Glomerular endothelial cell (primary cell): ENCODE data around the gene C1RL. TPM values are rescaled to one million over a fixed set of nuclear protein-coding genes. Genes with fewer than 3 reads are reported as not detected.

Experiments used
- DNase-seq: peaks from one replicate; pipeline ENCODE4 v3.0.0-alpha.2; 2011; ENCODE audit warnings: low read depth, low spot score; ENCODE audit errors: extremely low read depth
- total RNA-seq: library from RNA; depleted of rRNA; stranded (reverse); fragments of >200 nt; gene quantifications from 2 replicates; pipeline ENCODE4 v1.2.3, GENCODE V29; 2015

Gene C1RL, protein sequence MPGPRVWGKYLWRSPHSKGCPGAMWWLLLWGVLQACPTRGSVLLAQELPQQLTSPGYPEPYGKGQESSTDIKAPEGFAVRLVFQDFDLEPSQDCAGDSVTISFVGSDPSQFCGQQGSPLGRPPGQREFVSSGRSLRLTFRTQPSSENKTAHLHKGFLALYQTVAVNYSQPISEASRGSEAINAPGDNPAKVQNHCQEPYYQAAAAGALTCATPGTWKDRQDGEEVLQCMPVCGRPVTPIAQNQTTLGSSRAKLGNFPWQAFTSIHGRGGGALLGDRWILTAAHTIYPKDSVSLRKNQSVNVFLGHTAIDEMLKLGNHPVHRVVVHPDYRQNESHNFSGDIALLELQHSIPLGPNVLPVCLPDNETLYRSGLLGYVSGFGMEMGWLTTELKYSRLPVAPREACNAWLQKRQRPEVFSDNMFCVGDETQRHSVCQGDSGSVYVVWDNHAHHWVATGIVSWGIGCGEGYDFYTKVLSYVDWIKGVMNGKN
- total RNA-seq, result 21.6 and 21.7 TPM in 2 replicates

DNA sequence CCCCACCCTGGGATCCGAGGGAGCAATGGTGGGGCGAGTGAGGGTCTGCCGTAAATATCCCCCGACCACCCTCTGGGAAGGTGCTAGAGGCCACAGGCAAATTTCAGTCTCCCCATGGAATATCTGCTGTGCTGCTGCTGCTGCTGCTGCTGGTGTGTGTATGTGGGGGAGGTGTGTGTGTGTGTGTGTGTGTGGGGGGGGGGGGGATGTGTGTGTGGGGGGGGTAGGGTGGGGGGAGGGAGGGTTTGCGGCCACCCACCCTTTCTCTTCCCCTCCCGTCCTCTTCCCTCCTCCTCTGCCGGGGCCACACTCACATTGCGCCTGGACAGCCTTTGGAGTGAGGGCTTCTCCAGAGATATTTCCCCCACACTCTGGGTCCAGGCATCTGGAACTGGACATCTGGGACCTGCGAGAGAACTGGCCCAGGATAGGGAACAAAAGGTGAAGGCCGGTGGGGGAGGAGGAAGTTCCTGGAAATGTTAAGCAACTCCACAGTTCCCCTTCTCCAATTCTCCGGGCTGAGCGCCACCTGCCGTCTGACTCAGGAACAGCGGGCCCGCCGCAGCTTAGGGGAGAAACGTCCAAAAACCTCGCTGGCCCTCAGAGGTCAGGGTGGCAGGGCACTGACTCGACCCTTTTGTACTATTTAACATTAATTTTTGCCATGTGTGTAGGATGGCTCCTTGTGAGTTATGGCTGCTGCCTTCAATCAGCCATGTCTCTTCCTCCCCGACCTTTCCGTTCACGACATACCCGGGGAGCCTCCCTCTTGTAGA, at the start of gene C1RL:
C1RL (minus strand) TSS at position 419 of the 776 bp plus-strand sequence; CDS start at position 385, 34 bp downstream.
- DNase-seq, result peak; percentile 23

GRCh38 chr12:7157391-7157790, 48.4 kb upstream of the C1RL start:
- DNase-seq, result no peak

- no peak for DNase-seq
Measured at GRCh38 chr12:7156259-7157197, 47.5 kb upstream of the C1RL start.

- no peak for DNase-seq
Measured at GRCh38 chr12:7155471-7156034, 46.5 kb upstream of the C1RL start.

DNA sequence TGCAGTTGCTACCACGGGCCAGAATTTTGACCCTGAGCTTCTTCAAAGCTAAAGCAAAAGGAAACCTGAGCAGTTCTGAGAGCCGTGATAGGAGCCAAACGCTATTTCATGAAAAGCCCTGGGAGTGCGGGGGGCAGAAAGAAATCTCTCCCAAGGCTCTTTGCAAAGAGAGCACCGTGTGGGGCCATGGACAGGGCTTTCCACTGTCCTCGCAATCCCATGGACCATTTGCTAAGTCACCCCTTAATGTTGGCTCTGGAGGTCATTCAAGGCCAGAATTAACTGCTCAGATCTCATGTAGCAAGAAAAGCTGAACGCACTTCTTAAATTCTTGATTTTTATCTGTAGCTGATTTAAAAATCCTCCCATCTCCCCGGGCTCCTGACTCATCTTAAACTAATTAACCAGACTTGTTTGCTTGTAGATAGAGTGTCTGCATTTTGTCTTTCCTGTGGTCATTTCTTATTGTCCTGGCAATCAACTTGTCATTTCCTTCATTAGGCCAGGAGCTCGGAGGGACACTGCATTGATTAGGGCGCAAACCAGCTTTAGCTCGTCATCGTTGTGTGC, 46.0 kb upstream of the C1RL start:
- DNase-seq, result no peak

- DNase-seq, result no peak
Measured at GRCh38 chr12:7154042-7154441, 45.0 kb upstream of the C1RL start.

- DNase-seq, result no peak
Measured at GRCh38 chr12:7152818-7153217, 43.8 kb upstream of the C1RL start.

- no peak for DNase-seq
Measured at GRCh38 chr12:7151532-7151931, 42.5 kb upstream of the C1RL start.

DNA sequence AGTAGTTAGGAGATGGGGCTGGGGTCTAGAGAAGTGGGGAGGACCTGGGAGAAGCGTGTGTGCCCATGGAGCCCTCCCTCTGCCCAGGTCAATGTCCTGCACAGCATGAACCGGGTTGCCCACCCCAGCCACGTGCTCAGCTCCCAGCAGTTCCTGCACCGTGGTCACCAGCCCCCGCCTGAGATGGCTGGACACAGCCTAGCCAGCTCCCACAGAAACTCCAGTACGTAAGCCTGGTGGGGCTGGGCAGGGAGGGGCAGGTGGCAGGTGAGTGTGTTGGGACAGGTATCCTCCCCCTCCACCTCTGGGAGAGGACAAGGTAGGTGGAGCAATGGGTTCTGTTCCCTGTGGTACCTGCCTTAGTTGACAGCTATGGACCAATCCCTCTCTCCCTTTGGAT, 41.8 kb upstream of the C1RL start:
- no peak for DNase-seq

DNA sequence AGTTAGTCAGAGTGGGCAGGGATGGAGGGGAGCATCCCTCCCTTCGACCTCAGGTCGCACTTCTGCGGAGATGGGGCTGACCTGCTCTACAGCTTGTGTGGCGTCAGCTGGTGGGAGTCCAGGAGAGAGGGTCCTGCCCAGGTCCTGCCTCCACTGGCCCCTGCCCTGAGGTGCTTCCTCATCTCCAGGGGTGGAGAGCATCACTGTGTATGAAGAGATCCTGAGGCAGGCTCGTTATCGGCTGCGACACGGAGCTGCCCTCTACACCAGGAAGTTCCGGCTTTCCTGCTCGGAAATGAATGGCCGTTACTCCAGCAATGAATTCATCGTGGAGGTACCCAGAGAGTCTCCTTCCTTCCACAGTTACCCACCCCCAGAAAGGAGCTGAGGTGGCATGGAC, 41.3 kb upstream of the C1RL start:
- no peak for DNase-seq

DNA sequence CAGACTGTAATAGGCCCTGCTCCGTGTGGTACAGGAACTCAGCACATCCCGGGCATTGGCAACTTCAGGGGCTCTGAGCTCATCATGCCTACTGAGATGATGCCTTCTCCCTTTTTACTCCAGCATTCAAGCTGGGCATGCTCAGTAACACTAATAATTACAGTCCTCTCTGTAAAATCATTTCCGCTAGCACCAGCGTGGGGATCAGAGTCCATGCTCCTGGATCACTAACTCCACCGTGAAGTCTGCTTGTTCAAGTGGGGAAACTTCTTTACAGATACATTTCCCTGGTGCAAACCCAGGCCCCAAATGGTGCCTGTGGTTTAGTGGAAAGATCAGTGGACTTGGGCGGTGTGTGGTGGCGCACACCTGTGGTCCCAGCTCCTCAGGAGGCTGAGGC, 37.9 kb upstream of the C1RL start:
- no peak for DNase-seq

DNA sequence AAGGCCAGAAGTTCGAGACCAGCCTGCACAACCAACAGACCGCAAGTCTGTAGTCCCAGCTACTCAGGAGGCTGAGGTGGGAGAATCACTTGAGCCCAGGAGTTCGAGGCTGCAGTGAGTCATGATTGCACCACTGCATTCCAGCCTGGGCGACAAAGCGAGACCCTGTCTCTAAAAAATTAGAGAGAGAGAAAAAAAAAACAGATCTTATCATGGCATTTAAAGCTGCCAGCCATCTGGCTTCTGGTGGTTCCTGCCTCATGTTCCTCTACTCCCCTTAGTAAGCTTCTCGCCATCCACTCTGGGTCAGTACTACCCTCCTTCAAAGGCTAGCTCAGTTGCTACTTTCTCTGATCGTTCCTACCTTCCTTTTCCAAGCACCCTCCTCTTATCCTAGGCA, 37.2 kb upstream of the C1RL start:
- no peak for DNase-seq

DNA sequence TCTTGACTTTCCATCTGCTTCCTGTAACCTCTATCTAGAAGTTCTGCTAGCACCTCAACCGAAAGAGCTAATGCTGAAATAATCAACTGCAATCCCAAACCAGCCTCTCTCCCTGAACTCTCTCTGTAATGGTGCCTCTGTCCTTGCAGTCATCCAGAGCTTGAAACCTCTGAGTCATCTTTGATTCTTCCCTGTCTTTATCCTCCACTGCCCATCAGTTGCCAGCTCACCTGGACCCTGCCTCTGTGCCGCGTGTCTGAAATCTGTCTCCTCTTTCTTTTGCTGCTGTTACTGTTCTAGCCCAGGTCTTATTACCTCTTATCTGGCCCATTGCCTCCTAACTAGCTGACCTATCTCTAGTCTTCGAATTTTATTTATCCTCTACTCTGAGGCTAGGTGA, 36.7 kb upstream of the C1RL start:
- DNase-seq, result no peak

DNA sequence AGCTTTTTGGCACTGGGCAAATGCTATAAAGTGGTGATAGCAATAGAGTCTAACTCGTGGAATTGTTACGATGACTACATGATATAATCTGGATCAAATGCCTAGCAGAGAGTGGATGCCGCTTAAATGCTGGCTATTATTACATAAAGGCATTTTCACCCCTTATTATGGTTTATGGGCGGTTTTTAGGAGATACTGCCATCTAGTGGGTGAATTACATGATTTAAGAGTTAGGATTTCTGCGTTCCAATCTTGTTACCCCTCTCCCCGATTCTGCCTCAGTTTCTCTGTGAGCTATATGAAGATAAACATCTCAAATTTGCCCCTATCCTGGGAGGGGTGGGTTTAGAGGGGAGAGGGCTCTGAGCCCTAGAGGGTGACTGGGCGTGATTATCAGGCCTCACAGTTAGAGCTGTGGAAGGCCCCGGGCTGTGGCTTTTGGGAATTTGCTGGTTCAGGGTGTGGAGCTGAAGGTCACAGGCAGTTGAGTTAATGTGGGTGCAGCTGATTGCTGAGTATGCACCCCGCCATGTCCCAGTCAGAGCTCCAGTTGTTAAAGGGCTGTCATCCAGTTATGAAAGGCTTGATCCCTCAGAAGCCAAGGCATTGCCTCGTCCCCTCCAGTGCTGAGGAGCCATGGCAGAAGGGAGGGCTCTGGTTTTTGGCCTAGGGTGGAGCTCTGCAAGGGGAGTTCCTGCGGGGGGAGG, 35.6 kb upstream of the C1RL start:
- DNase-seq, result peak; percentile 22

- DNase-seq, result no peak
Measured at GRCh38 chr12:7143564-7143963, 34.5 kb upstream of the C1RL start.

- DNase-seq, result no peak
Measured at GRCh38 chr12:7142809-7143465, 33.9 kb upstream of the C1RL start.

- DNase-seq, result peak; percentile 23
Measured at GRCh38 chr12:7142056-7142644, 33.1 kb upstream of the C1RL start.

DNA sequence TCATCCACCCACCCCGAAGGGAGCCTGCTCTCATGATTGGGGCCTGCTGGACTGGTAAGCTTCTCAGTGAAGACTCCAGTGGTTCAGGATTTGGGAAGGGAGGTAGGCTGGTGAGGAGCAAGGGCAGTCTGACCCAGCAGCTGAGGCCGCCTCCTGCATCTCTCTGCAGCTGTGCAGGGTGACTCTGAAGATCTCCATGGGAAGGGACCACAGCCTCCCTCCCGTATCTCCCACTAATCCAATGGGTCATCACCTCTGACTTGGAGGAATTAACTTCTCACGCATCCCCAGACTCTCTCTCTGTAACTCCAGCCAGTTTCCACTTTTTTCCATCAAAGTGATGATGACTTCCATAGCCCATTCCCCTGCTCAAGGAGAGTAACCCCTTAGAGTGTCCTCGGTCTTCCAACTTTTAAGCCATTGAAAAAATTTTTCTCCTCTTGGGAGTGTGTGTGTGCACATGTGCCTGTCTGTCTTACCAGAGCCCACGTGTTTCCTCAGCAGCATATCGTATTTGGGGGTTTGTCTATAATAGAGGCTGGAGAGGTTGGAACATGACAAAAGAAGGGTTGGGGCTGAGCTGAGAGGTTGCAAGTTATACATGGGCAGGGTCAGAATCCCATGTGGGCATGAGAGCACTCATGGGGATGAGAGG, 32.5 kb upstream of the C1RL start:
- no peak for DNase-seq
